GM19467 (cell line): ENCODE data around the gene EPHA7.

Experiments used
- ATAC-seq: cut with Tn5 transposase; IDR thresholded peaks from one replicate; pipeline ENCODE4 v1.9.1; 2021; ENCODE audit warnings: mild to moderate bottlenecking, moderate library complexity; ENCODE audit not compliant: unreplicated experiment

Gene EPHA7

GRCh38 chr6:93329301-93330000 is 89.9 kb downstream of the EPHA7 start:
- ATAC-seq = no peak

DNA sequence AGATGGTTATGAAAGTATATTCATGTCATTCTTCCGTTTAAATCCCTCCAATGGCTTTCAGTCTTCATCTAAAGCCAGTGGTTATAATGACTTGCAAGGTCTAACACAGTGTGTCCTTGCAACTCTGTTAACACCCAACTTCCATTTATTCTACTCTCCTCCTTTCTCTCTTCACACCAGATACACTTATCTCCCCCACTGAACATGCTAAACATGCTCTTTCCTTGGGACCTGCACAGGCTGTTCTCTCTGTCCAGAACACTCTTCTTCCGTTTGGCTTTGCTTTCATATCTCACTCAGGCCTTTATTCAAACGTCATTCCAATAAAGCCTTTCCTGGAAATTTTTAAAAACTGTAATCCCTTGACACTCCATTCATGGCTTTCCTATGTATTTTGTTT is 91.5 kb downstream of the EPHA7 start:
- ATAC-seq = no peak

DNA sequence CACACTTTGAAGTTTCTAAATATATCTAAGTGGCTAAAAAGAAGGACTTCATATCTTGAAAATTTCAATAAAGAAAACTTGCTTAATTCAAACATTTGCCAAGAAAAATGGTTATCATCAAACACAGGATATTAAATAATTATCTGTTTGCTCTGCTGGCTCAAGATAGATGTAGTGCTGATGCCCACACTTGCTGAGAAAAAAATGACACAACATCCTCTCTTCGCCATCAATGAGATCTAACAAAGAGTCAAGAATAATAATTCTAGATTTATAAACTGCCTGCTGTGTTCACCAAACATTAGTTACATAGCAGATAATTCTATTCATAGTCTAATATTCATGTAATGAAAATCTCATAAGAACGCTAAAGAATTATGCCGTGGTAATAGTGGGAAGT is 93.6 kb downstream of the EPHA7 start:
- no peak for ATAC-seq

DNA sequence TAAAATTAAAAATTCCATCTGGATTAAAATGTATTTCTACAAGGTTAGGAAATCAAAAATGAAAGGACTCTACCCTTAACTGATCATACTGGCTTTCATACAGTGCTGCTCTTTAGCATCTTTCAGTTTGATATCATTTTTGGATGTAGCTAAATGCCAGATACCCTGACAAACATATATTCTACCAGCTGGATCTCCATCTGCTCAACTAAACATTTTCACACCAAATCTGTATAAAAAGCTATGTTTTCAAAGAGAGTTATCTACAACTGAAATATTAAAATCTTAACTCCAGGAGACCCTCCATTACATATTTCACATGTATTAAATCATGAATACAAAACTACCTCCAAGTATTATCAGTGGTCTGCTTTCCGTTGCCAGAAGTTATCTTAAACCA is 95.7 kb downstream of the EPHA7 start:
- no peak for ATAC-seq

- ATAC-seq = no peak
Observed at GRCh38 chr6:93322651-93323050, 96.7 kb downstream of the EPHA7 start.

GRCh38 chr6:93319304-93319703 is 100.1 kb downstream of the EPHA7 start:
- ATAC-seq = no peak

- ATAC-seq = no peak
Observed at GRCh38 chr6:93318121-93318520, 101.2 kb downstream of the EPHA7 start.

DNA sequence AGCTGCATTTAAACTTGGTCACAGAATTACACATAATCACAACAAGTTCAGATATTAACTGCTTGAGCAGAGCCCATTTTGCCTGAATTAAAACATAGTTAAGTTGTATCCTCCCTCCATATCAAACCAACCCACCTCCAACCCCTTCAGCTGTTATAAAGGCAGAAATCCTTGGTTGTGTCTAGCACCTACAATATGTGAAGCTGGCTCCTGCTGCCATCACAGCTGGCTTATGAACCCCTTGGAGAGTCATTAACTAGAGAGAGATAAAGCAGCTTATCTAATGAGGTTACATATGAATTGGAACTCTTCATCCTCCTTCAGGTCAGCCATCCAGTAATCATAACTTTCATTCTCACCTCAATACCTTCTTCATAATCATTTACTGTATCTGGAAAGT is 101.8 kb downstream of the EPHA7 start:
- no peak for ATAC-seq

- ATAC-seq = no peak
Observed at GRCh38 chr6:93307505-93308409, 111.6 kb downstream of the EPHA7 start.

- ATAC-seq = no peak
Observed at GRCh38 chr6:93305088-93305487, 114.3 kb downstream of the EPHA7 start.

DNA sequence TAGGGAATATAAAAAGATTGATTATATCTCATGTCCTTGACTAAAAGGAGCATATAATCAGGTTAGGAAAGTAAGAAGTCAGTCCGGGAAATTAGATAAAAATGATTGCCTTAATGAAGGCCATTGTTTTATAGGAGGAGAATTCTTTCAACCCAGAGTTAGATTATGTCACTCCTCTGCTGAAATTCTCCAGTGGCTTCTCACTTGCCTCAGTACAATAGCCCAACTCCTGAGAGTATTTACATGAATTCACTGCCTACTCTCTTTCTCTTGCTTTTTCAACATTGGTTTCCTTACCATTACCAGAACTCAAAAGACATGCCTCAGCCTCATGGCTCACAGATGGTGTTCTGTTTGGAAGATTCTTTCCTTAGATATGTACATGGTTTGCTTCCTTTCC is 114.9 kb downstream of the EPHA7 start:
- no peak for ATAC-seq

- ATAC-seq = no peak
Observed at GRCh38 chr6:93300661-93301060, 118.7 kb downstream of the EPHA7 start.

GRCh38 chr6:93299622-93300021 is 119.7 kb downstream of the EPHA7 start:
- ATAC-seq = no peak

DNA sequence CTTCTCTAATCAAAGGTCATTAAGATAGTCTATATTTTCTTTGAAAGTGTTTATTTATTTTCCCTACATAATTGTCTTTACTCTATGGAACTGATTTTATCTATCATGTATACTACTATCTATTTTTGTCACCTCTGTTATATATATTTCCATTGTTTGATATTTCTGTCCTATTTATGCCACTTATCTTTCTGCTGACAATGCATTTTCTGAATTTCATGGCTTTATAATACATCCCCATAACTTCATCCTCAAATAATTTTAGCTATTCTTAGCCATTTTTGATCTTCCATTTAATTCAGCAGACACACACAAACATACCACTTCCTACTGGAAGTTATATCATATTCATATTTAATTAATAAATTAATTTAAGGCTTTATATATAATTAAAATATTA is 123.7 kb downstream of the EPHA7 start:
- no peak for ATAC-seq

GRCh38 chr6:93294879-93295278 is 124.5 kb downstream of the EPHA7 start:
- ATAC-seq = no peak

GRCh38 chr6:93293872-93294271 is 125.5 kb downstream of the EPHA7 start:
- ATAC-seq = no peak

GRCh38 chr6:93293460-93293859 is 125.9 kb downstream of the EPHA7 start:
- ATAC-seq = no peak

GRCh38 chr6:93282521-93283031 is 136.8 kb downstream of the EPHA7 start:
- ATAC-seq = no peak

GRCh38 chr6:93278241-93278640 is 141.1 kb downstream of the EPHA7 start:
- no peak for ATAC-seq

- ATAC-seq = no peak
Observed at GRCh38 chr6:93272896-93273295, 146.5 kb downstream of the EPHA7 start.

- ATAC-seq = no peak
Observed at GRCh38 chr6:93272211-93272610, 147.1 kb downstream of the EPHA7 start.
